SK-N-SH (cell line): ENCODE measurements around the gene ZC3H10. TPM values are rescaled to one million over a fixed set of nuclear protein-coding genes. Genes with fewer than 3 reads are reported as not detected.

Experiments used
- CTCF ChIA-PET: fragments of 300-600, 350-600 bp; formaldehyde crosslinking; extraction: SDS; loops from one replicate; lab custom pipeline; 2021; lab: Yijun Ruan, JAX
- POLR2A ChIA-PET: fragments of 350-600 bp; sonication (Branson Sonifier 250); formaldehyde crosslinking; extraction: SDS; loops from one replicate; lab custom pipeline; 2020; ENCODE audit warnings: antibody characterized with exemption, inconsistent platforms; lab: Yijun Ruan, JAX
- DNase-seq: peaks from one replicate; pipeline ENCODE4 v3.0.0; 2012
- H2AFZ ChIP-seq: fragments of 200-600 bp; sonication (generic); 2 replicates; pipeline ENCODE4 v1.8.1; 2016; ENCODE audit warnings: antibody characterized with exemption, mild to moderate bottlenecking, low read depth
- H3F3A ChIP-seq: fragments of 200-600 bp; sonication (generic); replicated peaks from 2 replicates; pipeline ENCODE3; 2016; ENCODE audit warnings: antibody characterized with exemption, mild to moderate bottlenecking; ENCODE audit not compliant: insufficient read depth
- H3K27ac ChIP-seq, 2 experiments: fragments of 200-500 bp in 1 of 2; fragments of 200-600 bp in 1 of 2; sonication (Bioruptor generic) in 1 of 2; sonication (generic), shearing (Covaris generic) in 1 of 2; 2 replicates each; pipeline versions ENCODE4 v1.5.1 to v1.6.1; 2014 to 2016; ENCODE audit warnings: low read depth in 2 of 2, inconsistent platforms in 1 of 2, low read length in 1 of 2, mild to moderate bottlenecking in 1 of 2, mixed read lengths in 1 of 2
- H3K27me3 ChIP-seq: fragments of 200-600 bp; sonication (generic), shearing (Covaris generic); 2 replicates; pipeline ENCODE4 v1.6.1; 2016; ENCODE audit warnings: mixed run types; ENCODE audit not compliant: insufficient read depth
- H3K36me3 ChIP-seq, 2 experiments: fragments of 200-500 bp in 1 of 2; fragments of 200-600 bp in 1 of 2; sonication (Bioruptor generic) in 1 of 2; sonication (generic) in 1 of 2; replicated peaks in 1 of 2; 2 replicates each; pipeline versions ENCODE3 to v1.5.1; 2014 to 2016; ENCODE audit warnings: low read length in 1 of 2, mild to moderate bottlenecking in 1 of 2; ENCODE audit not compliant: insufficient read depth in 2 of 2, control insufficient read depth in 1 of 2
- H3K4me1 ChIP-seq, 2 experiments: fragments of 200-500 bp in 1 of 2; fragments of 200-600 bp in 1 of 2; sonication (Bioruptor generic) in 1 of 2; sonication (generic), shearing (Covaris generic) in 1 of 2; 2 replicates each; pipeline versions ENCODE4 v1.5.1 to v1.6.1; 2014 to 2016; ENCODE audit warnings: low read depth in 1 of 2, low read length in 1 of 2, mixed run types in 1 of 2; ENCODE audit not compliant: insufficient read depth in 2 of 2, control insufficient read depth in 1 of 2
- H3K4me2 ChIP-seq: fragments of 200-600 bp; sonication (generic), shearing (Covaris generic); 2 replicates; pipeline ENCODE4 v1.6.1; 2017; ENCODE audit warnings: mixed run types
- H3K4me3 ChIP-seq, 2 experiments: fragments of 200-500 bp in 1 of 2; fragments of 200-600 bp in 1 of 2; sonication (Bioruptor generic) in 1 of 2; sonication (generic), shearing (Covaris generic) in 1 of 2; 2 replicates each; pipeline versions ENCODE4 v1.5.1 to v1.8.1; 2014 to 2016; ENCODE audit warnings: low read depth in 2 of 2, inconsistent platforms in 1 of 2, low read length in 1 of 2, mild to moderate bottlenecking in 1 of 2, mixed read lengths in 1 of 2, moderate library complexity in 1 of 2
- H3K79me2 ChIP-seq: fragments of 200-600 bp; sonication (generic); 2 replicates; pipeline ENCODE4 v1.8.1; 2017; ENCODE audit warnings: mild to moderate bottlenecking; ENCODE audit not compliant: insufficient read depth
- H3K9ac ChIP-seq: fragments of 200-600 bp; sonication (generic); 2 replicates; pipeline ENCODE4 v1.6.1; 2017; ENCODE audit warnings: mixed run types
- H3K9me2 ChIP-seq: fragments of 200-600 bp; sonication (generic); 2 replicates; pipeline ENCODE4 v1.6.1; 2017; ENCODE audit warnings: mixed run types
- H3K9me3 ChIP-seq: fragments of 200-600 bp; sonication (generic); 2 replicates; pipeline ENCODE4 v1.6.1; 2017; ENCODE audit warnings: mixed run types, mild to moderate bottlenecking, moderate library complexity
- H4K20me1 ChIP-seq: fragments of 200-600 bp; sonication (generic); 2 replicates; pipeline ENCODE4 v1.6.1; 2017; ENCODE audit warnings: mild to moderate bottlenecking, mixed run types; ENCODE audit not compliant: insufficient read depth
- EZH2phosphoT487 ChIP-seq: fragments of 200-600 bp; sonication (generic); IDR thresholded peaks from 2 replicates; pipeline ENCODE4 v1.6.1; 2017; ENCODE audit warnings: low read depth, mixed run types, mild to moderate bottlenecking, antibody characterized with exemption, moderate library complexity, borderline replicate concordance
- FOSL2 ChIP-seq: IDR thresholded peaks from 2 replicates; pipeline ENCODE4 v1.4.0; 2012; ENCODE audit warnings: low read depth, mild to moderate bottlenecking, moderate library complexity, borderline replicate concordance
- GATA2 ChIP-seq: sonication (generic); formaldehyde crosslinking; IDR thresholded peaks from 2 replicates; pipeline ENCODE4 v1.5.0; 2020; ENCODE audit warnings: mild to moderate bottlenecking, missing genetic modification reagents
- MXI1 ChIP-seq: IDR thresholded peaks from 2 replicates; pipeline ENCODE4 v1.6.1; 2012; ENCODE audit warnings: mild to moderate bottlenecking, low read depth, low read length, improper control_type of control experiment
- RFX5 ChIP-seq: IDR thresholded peaks from 2 replicates; pipeline ENCODE4 v1.6.1; 2012; ENCODE audit warnings: mild to moderate bottlenecking, improper control_type of control experiment, low read length
- TCF12 ChIP-seq: IDR thresholded peaks from 2 replicates; pipeline ENCODE4 v1.4.0; 2012
- TEAD4 ChIP-seq: IDR thresholded peaks from 2 replicates; pipeline ENCODE4 v1.4.0; 2012; ENCODE audit warnings: mild to moderate bottlenecking, borderline replicate concordance; ENCODE audit not compliant: insufficient read depth
- YY1 ChIP-seq: IDR thresholded peaks from 2 replicates; pipeline ENCODE4 v1.4.0; 2012; ENCODE audit warnings: low read depth, mild to moderate bottlenecking
- WGBS: methylation state at CpG from one replicate; pipeline ENCODE4 v1.1.6; 2017; ENCODE audit warnings: low lambda C conversion rate; 5-methylcytosine and 5-hydroxymethylcytosine counted together
- polyA plus RNA-seq, 3 experiments: library from polyadenylated mRNA; depleted of rRNA; stranded (reverse); fragments of >200 nt; gene quantifications; 2 replicates each; pipeline ENCODE4 v1.2.3, GENCODE V29; 2012
- TF ChIP-seq, protein P1 (sequence below): fragments of 150-350 bp; IDR thresholded peaks from 2 replicates; pipeline ENCODE4 v1.6.1; 2017; ENCODE audit warnings: antibody characterized with exemption, low read length, low read depth, borderline replicate concordance

ZC3H10 gene
- polyA plus RNA-seq, 1 of the 3 experiments (the other 2 are of a cell fraction) = 2.0 TPM

DNA sequence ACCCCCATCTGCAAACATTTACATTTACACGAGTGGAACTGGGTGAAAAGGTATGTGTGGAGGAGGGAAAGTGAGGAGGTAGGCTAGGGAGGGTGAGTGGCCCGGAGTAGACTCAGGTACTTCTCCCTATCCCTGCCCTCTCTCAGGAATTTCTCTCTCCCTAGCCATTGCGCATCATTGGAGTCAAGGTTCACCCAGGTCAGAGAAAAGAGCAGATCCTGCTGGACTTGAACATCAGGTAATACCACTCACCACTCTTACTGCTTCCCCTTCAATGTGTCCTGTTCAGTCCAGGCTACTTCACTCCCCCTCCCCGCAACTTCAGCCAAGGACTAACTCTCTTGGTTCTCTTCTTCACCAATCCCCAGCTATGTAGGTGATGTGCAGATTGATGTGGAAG, 12.8 kb downstream of the ZC3H10 start:
- H3K9ac ChIP-seq = no peak overlapping the region
- peaks cover 18% of the 10 kb centered on the region for H3F3A ChIP-seq
- ChIA-PET CTCF (interaction anchor here (1.4 to 16.0 kb wide), 2 partner anchors 55 to 75 kb away, joined by 4 to 272 read pairs; partner anchors contain the start of gene SMARCC2), POLR2A (no interaction called here)
- H3K79me2 ChIP-seq = peaks cover 39% of the 10 kb centered on the region
- TF ChIP-seq TCF12 = no peak
- no peak for TF ChIP-seq TEAD4
- no peak for TF ChIP-seq YY1
- TF ChIP-seq EZH2phosphoT487 = no peak
- no peak for TF ChIP-seq MXI1
- TF ChIP-seq FOSL2 = no peak
- TF ChIP-seq, protein P1, sequence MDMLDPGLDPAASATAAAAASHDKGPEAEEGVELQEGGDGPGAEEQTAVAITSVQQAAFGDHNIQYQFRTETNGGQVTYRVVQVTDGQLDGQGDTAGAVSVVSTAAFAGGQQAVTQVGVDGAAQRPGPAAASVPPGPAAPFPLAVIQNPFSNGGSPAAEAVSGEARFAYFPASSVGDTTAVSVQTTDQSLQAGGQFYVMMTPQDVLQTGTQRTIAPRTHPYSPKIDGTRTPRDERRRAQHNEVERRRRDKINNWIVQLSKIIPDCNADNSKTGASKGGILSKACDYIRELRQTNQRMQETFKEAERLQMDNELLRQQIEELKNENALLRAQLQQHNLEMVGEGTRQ = no peak
- TF ChIP-seq RFX5 = no peak
- no peak for TF ChIP-seq GATA2
- 98% methylated on average over 4 of the region's 4 CpGs for WGBS
- no peak overlapping the region for H2AFZ ChIP-seq
- H3K9me3 ChIP-seq = no peaks in the 10 kb centered on the region
- peaks cover 13 to 23% of the 10 kb centered on the region in 2 experiments for H3K4me1 ChIP-seq
- no peaks in the 10 kb centered on the region for H4K20me1 ChIP-seq
- H3K36me3 ChIP-seq = peaks cover 38 to 47% of the 10 kb centered on the region in 2 experiments
- no peak for DNase-seq
- no peaks in the 10 kb centered on the region for H3K27me3 ChIP-seq
- no peaks in the 10 kb centered on the region for H3K9me2 ChIP-seq
- no peak overlapping the region for H3K4me3 ChIP-seq
- peak overlapping the region; percentile 98; the same call in 1 of the 2 replicates for H3K4me2 ChIP-seq
- no peak overlapping the region for H3K27ac ChIP-seq

DNA sequence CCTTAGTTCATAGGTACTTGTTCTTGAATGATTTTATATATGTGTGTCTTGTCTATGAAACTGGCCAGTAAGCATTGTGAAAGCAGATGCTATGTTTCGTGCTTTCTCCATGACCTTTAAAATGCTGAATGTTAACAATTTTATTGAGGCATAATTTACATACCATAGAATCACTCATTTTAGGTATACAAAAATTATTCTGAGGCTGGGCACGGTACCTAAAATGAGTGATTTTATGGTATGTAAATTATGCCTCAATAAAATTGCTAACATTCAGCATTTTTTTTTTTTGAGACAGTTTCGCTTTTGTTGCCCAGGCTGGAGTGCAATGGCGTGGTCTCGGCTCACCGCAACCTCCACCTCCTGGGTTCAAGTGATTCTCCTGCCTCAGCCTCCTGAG, 16.8 kb downstream of the ZC3H10 start:
- no peak overlapping the region for H3K27ac ChIP-seq
- H2AFZ ChIP-seq = no peak overlapping the region
- no peaks in the 10 kb centered on the region for H4K20me1 ChIP-seq
- H3F3A ChIP-seq = peaks cover 5% of the 10 kb centered on the region
- ChIA-PET POLR2A (no interaction called here), CTCF (interaction anchor here (2.3 kb wide), 1 partner anchor 17 kb away, joined by 7 read pairs; the partner anchor contains the start of gene MYL6B)
- H3K79me2 ChIP-seq = peaks cover 21% of the 10 kb centered on the region
- H3K9ac ChIP-seq = no peak overlapping the region
- no peak overlapping the region for H3K4me3 ChIP-seq
- peaks cover 62 to 74% of the 10 kb centered on the region in 2 experiments for H3K36me3 ChIP-seq
- peaks cover 0 to 4% of the 10 kb centered on the region in 2 experiments; a peak in 1 of 4 replicates for H3K4me1 ChIP-seq
- H3K9me3 ChIP-seq = no peaks in the 10 kb centered on the region
- H3K27me3 ChIP-seq = no peaks in the 10 kb centered on the region
- no peak for DNase-seq
- H3K4me2 ChIP-seq = no peak overlapping the region
- TF ChIP-seq YY1 = no peak
- H3K9me2 ChIP-seq = no peaks in the 10 kb centered on the region
- WGBS = 96% methylated on average over 6 of the region's 6 CpGs
